K562 (cell line): ENCODE data around the gene AK4.

ENCODE experiments used
- JUND ChIP-seq, 2 experiments: IDR thresholded peaks; 2 replicates in 1 of 2; 3 replicates in 1 of 2; pipeline ENCODE4 v1.6.1; 2011; ENCODE audit warnings: borderline replicate concordance in 2 of 2, low read depth in 2 of 2, low read length in 2 of 2, improper control_type of control experiment in 1 of 2, missing biosample characterization in 1 of 2, missing genetic modification characterization in 1 of 2, missing genetic modification reagents in 1 of 2
- MIER1 ChIP-seq: fragments of 450-650 bp; IDR thresholded peaks from 2 replicates; pipeline ENCODE4 v1.6.1; 2016; ENCODE audit warnings: antibody characterized with exemption, mild to moderate bottlenecking, low read depth
- SIN3A ChIP-seq, 2 experiments: fragments of 150-350 bp in 1 of 2; IDR thresholded peaks; 2 replicates each; pipeline ENCODE4 v1.6.1; 2011 to 2016; ENCODE audit warnings: borderline replicate concordance in 2 of 2, low read depth in 2 of 2, low read length in 2 of 2, mild to moderate bottlenecking in 2 of 2, moderate library complexity in 2 of 2; ENCODE audit not compliant: control insufficient read depth in 1 of 2
- SIX5 ChIP-seq, 2 experiments: IDR thresholded peaks; 2 replicates each; pipeline ENCODE4 v1.6.1; 2011; ENCODE audit warnings: low read length in 2 of 2, borderline replicate concordance in 1 of 2, low read depth in 1 of 2, mild to moderate bottlenecking in 1 of 2, moderate library complexity in 1 of 2; ENCODE audit not compliant: insufficient read depth in 1 of 2
- WHSC1 ChIP-seq: IDR thresholded peaks from one replicate; pipeline ENCODE4 v1.6.1; 2012; ENCODE audit warnings: low read length, control low read depth, inconsistent platforms
- ZNF274 ChIP-seq: IDR thresholded peaks from 2 replicates; pipeline ENCODE4 v1.6.1; 2011; ENCODE audit warnings: low read depth, mild to moderate bottlenecking, low read length, moderate library complexity, borderline replicate concordance
- TF ChIP-seq, protein P1 (sequence below): fragments of 150-350 bp; conservative IDR thresholded peaks from 2 replicates; pipeline ENCODE4 v1.6.1; 2014; ENCODE audit warnings: low read length
- TF ChIP-seq, protein P2 (sequence below), 2 experiments: IDR thresholded peaks in 1 of 2; conservative IDR thresholded peaks in 1 of 2; 2 replicates each; pipeline ENCODE4 v1.6.1; 2016; ENCODE audit warnings: low read depth in 2 of 2, mild to moderate bottlenecking in 1 of 2, missing compliant biosample characterization in 1 of 2, missing genetic modification characterization in 1 of 2, moderate library complexity in 1 of 2

DNA sequence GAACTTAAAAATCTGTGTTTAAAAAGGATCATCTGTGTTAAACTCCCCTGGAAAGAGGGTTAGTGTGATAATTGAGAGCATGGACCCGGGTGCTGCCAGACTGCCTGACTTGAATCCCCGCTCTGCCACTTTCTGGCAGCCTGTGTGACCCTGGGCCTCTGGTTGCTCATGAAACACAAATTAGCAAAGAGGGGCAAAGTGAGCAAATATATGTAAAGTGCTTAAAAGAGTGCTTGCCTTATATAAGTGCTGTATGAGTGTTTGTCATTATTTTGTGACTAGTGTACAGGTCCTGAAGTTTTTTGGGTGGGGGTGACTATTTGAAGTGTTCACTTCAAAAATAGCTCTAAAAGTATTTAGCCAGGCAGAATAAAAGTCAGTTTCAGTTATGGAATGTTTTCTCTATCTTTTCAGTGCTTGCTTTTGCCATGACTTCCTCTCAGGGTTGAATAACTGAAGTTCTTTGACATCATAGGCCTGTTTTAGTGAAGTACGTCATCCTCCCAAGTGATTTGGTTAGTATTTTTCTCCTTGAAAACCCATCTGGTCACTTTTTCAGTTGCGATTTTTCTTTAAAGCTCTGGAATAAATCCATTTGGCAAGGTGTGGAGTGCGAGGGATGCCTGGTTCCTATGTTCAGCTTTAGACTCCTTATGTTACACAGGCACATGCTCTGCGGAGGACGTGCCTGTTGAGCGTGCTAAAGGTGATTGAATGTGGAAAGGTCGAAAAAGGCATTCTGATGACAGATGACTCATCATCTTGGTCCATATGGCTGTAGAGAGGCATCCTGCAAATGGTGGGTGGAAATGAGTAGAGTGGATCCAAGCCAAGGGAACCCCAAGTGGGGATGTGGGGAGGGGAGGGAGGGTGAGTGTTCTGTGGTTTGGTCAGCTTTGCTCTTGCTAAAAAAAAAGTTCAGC lies 47.8 kb downstream of the AK4 start:
- TF ChIP-seq, protein P1, sequence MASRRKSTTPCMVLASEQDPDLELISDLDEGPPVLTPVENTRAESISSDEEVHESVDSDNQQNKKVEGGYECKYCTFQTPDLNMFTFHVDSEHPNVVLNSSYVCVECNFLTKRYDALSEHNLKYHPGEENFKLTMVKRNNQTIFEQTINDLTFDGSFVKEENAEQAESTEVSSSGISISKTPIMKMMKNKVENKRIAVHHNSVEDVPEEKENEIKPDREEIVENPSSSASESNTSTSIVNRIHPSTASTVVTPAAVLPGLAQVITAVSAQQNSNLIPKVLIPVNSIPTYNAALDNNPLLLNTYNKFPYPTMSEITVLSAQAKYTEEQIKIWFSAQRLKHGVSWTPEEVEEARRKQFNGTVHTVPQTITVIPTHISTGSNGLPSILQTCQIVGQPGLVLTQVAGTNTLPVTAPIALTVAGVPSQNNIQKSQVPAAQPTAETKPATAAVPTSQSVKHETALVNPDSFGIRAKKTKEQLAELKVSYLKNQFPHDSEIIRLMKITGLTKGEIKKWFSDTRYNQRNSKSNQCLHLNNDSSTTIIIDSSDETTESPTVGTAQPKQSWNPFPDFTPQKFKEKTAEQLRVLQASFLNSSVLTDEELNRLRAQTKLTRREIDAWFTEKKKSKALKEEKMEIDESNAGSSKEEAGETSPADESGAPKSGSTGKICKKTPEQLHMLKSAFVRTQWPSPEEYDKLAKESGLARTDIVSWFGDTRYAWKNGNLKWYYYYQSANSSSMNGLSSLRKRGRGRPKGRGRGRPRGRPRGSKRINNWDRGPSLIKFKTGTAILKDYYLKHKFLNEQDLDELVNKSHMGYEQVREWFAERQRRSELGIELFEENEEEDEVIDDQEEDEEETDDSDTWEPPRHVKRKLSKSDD: no peak
- TF ChIP-seq WHSC1 (no peak), ZNF274 (no peak), SIN3A (IDR thresholded peaks at IDR 0.05; ENCODE audit: borderline replicate concordance in 2 of 2, control insufficient read depth in 1 of 2, low read depth in 2 of 2, low read length in 2 of 2) (no peak), JUND (IDR thresholded peaks at IDR 0.05; ENCODE audit: borderline replicate concordance, low read depth, low read length) (peak; percentile 78; the same call in 1 of the 2 replicates), JUND (tag; IDR thresholded peaks at IDR 0.05; ENCODE audit: borderline replicate concordance, low read depth, low read length) (peak; percentile 20; the same call in 1 of the 3 replicates), MIER1 (no peak), SIX5 (IDR thresholded peaks at IDR 0.05; ENCODE audit: borderline replicate concordance in 1 of 2, insufficient read depth in 1 of 2, low read depth in 1 of 2, low read length in 2 of 2) (no peak)
- TF ChIP-seq, protein P2, sequence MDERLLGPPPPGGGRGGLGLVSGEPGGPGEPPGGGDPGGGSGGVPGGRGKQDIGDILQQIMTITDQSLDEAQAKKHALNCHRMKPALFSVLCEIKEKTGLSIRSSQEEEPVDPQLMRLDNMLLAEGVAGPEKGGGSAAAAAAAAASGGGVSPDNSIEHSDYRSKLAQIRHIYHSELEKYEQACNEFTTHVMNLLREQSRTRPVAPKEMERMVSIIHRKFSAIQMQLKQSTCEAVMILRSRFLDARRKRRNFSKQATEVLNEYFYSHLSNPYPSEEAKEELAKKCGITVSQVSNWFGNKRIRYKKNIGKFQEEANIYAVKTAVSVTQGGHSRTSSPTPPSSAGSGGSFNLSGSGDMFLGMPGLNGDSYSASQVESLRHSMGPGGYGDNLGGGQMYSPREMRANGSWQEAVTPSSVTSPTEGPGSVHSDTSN (CRISPR knock-in tag; IDR thresholded peaks at IDR 0.05; ENCODE audit: low read depth): no peak
- TF ChIP-seq, protein P2 (tag; conservative IDR thresholded peaks at IDR 0.05; ENCODE audit: low read depth): no peak
